Stimulated activated CD4-positive, alpha-beta T cell treated with anti-CD3 and anti-CD28 coated beads, Interleukin-4, amount 100 ng/mL, for 48 hours (primary cell): ENCODE measurements around the gene RADIL.

ENCODE experiments used
- DNase-seq, 2 donors: peaks; one replicate each; pipeline ENCODE4 v3.0.0-alpha.2; 2020; ENCODE audit warnings: low read depth in 2 of 2

The RADIL gene

DNA sequence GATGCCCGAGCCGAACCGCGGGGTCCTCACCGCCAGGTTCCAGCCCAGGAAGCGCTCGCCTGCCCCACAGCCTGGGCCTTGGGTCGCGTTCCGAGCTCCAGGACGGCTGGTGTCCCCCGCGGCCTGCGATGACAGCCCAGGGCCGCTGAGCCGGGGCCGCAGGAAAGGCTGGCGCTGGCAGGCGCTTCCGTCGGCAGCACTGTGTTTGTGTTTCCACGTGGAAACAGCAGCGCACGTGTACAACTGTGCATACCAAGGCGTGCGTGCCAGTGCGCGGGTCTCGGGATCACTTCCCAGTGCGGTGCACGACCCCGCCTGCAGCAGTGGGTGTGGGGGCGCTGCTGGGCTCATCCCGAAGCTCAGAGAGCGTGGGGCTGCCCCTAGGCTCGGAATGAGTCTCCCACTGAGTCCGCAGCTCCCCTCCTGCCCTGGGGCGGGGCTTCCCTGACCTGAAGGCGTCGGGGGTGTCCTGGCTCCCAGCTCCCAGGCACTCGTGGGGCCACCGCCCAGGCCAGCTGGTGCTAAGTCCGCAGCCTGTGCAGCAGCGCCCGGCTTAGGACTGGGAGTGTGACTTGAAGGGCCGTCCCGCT, 90.9 kb downstream of the RADIL start:
- DNase-seq: no peak

GRCh38 chr7:4791738-4792536, 91.6 kb downstream of the RADIL start:
- DNase-seq: peak; percentile 74 to 76

DNA sequence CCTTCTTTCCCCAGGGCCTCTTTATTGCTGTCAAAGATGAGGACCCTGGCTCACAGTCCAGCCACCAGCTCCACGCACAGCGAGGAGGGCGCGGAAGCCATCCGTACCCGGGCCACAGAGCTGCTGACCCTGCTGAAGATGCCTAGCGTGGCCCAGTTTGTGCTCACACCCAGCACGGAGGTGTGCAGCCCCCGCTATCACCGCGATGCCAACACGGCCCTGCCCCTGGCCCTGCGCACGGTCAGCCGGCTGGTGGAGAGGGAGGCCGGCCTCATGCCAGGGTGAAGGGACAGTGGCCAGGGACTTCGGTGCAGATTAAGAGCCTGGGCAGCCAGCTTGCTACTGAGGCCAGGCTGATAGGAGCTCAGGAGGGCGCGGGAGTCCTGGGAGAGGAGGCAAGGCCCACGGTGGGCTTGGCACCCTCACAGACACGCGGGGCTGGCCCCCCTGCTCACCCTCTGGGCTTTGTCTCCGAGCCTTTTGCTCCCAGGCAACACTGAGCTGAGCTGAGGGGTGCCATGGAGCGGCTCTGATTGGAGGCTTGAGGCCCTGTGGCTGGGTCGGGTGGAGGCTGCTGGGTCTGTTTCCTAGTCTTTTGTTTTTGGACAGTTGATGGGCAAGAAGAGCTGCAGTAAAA, 92.3 kb downstream of the RADIL start:
- no peak for DNase-seq

- DNase-seq: no peak
These were observed 93.0 kb downstream of the RADIL start for GRCh38 chr7:4790516-4790991.

GRCh38 chr7:4790078-4790465, 93.4 kb downstream of the RADIL start:
- no peak for DNase-seq

DNA sequence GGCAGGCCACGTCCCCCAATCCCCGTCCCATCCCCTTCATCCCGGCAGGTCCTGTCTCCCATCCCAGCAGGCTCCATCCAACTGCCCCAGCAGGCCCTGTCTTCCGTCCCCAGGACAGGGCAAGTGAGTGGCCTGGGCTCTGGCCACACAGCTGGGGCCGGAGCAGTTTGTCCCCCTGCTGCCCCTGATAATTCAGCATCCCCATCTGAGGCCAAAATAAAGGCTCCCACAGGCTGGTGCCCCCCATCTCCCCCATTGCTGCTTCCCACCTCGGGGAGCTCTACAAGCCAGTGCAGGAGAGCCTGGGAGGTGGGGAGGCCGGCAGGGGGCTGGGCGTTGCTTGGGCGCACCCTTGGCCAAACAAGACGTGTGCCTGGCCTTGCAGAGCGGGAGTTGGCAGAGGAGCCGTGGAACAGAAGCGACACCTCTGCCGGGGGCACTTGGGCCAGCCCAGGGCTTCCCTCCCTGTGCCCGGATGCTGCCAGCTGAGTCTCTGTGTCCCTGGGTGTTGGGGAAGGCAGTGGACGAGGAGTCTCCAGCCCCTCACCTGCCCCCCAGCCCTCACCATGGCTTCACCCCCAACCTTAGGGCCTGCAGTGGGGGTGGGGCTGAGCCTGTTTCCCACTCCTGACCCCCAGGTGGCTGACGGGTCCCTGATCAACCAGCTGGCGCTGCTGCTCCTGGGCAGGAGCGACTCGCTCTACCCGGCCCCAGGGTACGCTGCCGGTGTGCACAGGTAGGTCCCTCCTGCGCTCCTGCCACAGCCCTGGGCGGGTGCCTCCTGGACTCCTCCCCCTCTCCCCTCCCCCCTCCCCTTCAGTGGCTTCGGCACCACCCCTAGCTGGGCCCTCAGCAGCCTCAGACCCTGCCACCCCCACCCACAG, 94.1 kb downstream of the RADIL start:
- DNase-seq: no peak

- no peak for DNase-seq
These were observed 94.8 kb downstream of the RADIL start for GRCh38 chr7:4788627-4789189.

GRCh38 chr7:4787947-4788626, 95.4 kb downstream of the RADIL start:
- DNase-seq: no peak

DNA sequence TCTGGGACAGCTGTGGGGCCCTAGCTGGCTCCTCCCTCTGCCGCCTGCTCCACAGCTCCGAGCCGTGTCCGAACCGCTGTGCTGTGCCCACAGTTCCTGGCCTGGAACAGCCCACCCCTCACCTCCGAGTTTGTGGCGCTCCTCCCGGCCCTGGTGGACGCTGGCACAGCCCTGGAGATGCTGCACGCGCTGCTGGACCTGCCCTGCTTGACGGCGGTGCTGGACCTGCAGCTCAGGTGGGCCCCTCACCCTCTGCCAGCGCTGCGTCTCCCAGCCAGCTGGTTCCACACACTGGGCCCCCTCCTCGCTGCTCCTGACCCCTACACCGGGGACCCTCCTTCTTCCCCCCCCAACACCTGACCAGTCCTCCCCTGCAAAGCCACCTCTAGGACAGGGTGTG, 96.0 kb downstream of the RADIL start:
- no peak for DNase-seq

- no peak for DNase-seq
These were observed 97.5 kb downstream of the RADIL start for GRCh38 chr7:4786015-4786414.

GRCh38 chr7:4785371-4785770, 98.1 kb downstream of the RADIL start:
- DNase-seq: no peak

DNA sequence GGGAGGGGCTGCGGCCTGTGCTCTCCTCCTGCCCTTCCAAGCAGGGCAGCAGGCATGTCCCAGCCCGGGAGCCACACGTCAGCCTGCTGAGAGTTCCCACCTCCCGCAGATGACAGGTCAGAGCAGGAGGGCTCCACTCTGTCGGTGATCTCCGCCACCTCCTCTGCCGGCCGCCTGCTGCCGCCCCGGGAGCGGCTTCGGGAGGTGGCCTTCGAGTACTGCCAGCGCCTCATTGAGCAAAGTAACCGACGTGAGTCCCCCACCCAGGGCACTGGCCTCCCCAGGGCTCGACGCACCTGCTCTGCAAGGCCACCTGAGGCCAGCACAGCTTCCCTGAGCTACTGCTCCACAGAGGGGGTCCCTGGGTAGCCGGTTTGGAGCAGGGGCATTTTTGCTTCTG, 98.7 kb downstream of the RADIL start:
- no peak for DNase-seq

DNA sequence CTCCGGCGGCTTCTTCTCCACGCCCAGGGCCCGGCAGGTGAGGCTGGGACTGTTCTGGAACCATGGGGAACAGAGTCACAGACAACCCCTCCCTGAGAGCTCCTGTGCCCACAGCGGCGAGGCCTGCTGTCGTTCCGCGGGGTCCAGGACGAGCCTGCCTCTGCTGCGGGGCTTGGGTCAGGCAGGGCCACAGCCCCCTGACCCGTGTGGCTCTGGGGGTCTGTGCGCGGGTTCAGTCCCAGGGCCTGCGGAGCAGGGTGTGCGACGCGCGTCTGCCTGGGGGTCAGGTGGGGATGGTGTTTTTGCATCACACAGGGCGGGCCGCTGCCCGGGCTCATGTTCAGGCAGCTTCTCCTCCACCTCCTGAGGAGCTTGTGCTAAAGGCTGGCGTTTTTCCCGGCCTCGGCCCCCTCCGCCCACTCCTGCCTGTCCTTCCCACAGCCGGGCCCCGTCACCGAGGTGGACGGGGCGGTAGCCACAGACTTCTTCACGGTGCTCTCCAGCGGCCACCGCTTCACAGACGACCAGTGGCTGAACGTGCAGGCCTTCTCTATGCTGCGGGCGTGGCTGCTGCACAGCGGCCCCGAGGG, 99.7 kb downstream of the RADIL start:
- no peak for DNase-seq

DNA sequence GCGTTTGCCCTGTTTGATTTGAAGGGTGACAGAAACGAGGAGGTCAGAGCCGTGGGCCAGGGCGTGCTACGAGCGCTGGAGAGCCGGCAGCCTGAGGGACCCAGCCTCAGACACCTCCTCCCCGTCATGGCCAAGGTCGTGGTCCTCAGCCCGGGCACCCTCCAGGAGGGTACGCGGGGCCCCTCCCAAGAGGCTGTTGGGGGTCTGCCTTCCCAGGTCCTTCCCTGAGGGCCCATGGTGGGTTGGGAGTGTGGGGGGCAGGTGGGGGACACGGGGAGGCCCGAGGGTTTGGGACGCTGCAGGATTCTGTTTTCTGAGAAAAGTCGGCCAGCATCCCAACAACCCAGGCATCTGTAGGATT, 100.2 kb downstream of the RADIL start:
- no peak for DNase-seq

- no peak for DNase-seq
These were observed 100.9 kb downstream of the RADIL start for GRCh38 chr7:4782333-4783291.

GRCh38 chr7:4781366-4782069, 102.0 kb downstream of the RADIL start:
- no peak for DNase-seq

- DNase-seq: no peak
These were observed 104.4 kb downstream of the RADIL start for GRCh38 chr7:4779118-4779517.

- DNase-seq: peak in 1 of 2 donors; percentile 19
These were observed 107.5 kb downstream of the RADIL start for GRCh38 chr7:4775848-4776623.
